Cortex of kidney (tissue), 1 donor: ENCODE measurements around the gene PITRM1.
"Not testable (repeated sequence)": the region's sequence is repeated elsewhere in the genome, so short reads cannot be mapped to it uniquely, and the experiment has no call there.

ENCODE experiments used
- DNase-seq: peaks from one replicate; lab custom pipeline; 2025; lab: John Stamatoyannopoulos, UW

Gene PITRM1

DNA sequence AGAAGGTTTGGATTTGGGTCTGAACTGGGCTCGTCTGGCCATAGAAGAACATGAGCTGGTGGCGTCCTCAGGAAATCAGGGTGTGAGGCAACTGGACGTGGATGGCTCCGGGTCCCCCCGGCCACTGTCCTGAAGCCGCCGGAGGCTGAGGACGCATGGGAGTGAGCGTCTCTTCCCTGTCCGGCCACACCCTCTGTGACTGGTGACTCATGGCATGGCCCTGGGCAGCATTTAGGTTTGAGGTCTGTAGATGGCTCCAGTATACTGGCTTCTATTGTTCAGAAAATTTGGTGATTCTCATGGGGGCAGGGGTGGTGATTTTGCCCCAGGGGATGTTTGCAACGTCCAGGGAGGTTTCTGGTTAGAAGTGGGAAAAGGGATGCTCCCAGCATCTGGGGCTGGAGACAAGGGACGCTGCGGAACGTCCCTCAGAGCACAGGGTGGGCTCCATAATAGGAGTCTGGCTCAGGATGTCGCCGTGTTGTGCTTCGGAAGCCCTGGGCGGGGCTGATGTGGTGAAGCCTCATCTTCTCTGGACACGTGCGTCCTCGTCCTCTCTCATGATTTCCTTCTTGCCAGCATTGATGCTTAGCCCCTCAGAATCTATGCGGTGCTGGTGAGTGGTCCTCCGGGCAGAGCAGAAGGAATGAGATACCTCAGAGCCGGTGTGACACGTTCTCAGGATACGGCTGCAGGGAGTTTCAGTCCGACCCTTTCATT lies 49.9 kb downstream of the PITRM1 start:
- no peak for DNase-seq

DNA sequence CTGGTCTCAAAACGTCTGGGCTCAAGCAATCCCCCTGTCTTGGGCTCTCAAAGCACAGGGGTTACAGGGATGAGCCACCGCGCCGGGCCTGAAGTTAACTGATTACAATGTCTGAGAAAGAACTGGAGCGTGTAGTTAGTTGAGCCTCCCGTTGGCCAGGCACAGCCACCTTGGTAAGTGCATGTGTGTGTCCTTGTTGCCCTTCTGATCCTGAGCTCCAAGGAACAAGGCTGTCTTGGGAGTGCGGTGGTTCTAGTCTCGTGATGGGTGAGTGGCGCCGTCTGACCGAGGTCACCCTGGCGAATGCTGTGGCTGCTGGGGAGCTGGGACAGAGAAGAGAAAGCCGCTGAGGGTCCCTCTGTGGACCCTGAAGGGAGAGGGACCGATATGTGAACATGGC lies 50.5 kb downstream of the PITRM1 start:
- no peak for DNase-seq

GRCh38 chr10:3119796-3120459 lies 52.7 kb downstream of the PITRM1 start:
- DNase-seq, result no peak

GRCh38 chr10:3118641-3119091 lies 53.9 kb downstream of the PITRM1 start:
- DNase-seq, result no peak

DNA sequence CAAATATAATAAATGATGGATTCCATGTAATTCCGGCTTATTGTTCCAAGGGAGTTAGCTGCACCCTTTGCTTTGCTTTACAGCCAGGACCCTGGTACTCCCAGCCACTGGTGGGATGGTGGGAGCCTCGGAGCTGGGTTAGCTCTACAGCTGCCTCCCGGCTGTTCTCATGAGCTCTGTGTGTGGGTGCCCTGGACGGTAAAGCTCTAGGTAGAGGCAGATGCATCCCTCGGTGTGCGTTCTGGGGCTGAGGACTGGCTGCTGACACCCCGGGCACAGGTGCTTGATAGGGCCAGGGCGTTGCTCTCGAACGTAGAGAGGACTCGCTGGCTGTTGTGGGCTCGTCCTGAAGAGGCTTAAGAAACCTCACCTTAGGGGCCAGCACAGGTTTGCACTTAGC lies 55.1 kb downstream of the PITRM1 start:
- DNase-seq, result no peak

DNA sequence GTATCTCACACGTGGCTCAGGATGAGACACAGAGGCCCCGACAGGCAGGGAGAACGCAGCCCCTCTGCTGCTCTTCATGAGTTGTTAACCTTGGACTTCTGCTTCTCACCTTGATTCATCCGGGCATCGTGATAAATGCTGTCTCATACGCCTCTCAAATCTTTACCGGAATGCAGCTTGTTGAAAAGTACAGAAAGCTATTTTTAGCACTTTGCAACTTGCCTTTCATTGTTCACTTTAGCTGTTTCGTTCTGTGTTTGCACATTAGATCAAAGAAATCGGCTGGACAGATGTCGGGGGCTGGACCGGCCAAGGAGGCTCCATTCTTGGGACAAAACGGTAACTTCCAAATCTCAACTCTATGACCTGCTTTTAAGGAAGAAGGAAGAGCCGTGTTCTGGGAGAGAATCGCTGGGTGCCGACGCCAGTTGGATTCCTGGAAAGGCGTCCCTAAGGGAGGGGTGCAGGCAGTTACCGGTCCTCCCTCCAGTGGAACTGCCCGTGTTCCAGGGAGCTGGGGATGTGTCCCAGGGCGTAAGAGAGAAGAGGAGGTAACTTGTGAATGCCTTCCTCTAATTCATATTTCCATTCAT lies 56.0 kb downstream of the PITRM1 start:
- no peak for DNase-seq

- no peak for DNase-seq
These were observed 56.9 kb downstream of the PITRM1 start for GRCh38 chr10:3115685-3116084.

DNA sequence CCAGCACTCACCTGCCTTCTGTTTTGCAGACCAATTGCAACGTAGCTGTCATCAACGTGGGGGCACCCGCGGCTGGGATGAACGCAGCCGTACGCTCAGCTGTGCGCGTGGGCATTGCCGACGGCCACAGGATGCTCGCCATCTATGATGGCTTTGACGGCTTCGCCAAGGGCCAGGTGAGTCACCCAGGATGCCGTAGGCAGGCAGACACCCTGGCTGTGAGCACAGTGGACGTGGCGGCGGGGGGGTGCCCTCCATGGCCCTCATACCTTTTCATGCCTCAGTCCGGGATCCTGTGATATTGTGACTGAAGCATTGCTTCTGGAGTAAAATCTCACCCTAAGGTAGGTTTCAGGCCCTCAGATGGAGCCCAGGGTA lies 59.2 kb downstream of the PITRM1 start:
- DNase-seq, result no peak

GRCh38 chr10:3111621-3112163 lies 60.9 kb downstream of the PITRM1 start:
- DNase-seq, result no peak

- no peak for DNase-seq
These were observed 61.6 kb downstream of the PITRM1 start for GRCh38 chr10:3110782-3111620.

GRCh38 chr10:3109633-3110032 lies 62.9 kb downstream of the PITRM1 start:
- DNase-seq, result no peak

DNA sequence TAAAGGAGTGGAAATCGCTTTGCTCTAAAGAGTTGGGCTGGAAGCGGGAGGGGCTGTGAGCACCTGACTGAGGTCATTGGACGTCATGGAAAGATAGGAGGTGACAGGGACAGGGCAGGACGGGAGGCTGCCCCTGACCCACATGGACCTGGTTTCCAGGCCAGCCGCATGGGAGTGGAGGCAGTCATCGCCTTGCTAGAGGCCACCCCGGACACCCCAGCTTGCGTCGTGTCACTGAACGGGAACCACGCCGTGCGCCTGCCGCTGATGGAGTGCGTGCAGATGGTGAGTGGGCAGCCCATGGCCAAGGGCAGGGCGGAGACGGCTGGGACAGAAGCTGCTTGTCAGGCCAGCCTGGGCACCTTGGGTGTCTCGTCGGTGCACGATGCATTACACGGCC lies 63.4 kb downstream of the PITRM1 start:
- DNase-seq, result no peak

DNA sequence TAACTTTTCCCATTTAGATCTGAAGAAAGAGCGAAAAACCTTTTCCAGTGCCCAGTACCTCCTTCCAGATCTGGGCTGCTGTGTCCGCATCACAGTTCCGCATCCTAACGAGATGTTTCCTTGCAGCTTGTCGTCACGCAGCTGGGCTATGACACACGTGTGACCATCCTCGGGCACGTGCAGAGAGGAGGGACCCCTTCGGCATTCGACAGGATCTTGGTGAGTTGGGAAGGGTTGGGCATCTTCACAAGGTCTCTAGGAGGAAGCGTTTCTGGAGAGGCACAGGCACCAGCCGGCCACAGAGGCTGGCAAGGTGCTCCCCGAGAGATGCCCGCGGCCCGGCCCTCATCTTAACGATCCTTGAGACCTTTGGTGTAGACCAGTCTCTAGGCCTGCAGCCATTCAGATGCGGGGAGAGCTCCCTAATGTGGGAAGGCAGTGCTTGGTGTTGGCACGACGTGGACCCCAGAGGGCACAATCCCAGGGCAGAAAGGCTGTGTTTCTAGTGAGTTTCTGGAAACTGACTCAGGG lies 63.9 kb downstream of the PITRM1 start:
- no peak for DNase-seq

DNA sequence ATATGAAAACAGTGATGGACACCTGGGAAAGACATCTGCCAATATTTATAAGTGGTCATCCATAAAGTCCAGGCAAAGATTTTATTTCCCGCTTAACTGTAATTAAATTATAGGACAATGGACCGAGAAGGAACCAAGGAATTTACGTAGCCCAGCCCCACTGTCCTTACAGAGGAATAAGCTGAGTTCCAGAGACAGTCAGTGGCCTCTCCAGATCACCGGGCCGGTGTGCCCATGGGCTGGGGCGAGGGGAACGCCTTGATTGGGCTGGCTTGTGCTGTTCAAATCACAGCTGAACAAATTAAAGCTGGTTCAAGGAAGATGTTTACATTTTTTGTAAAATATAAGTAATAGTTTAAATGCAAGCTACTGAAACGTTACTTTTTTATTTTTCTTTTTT lies 64.5 kb downstream of the PITRM1 start:
- no peak for DNase-seq

- DNase-seq, result peak; percentile 39
These were observed 65.1 kb downstream of the PITRM1 start for GRCh38 chr10:3107426-3107961.

GRCh38 chr10:3106928-3107425 lies 65.6 kb downstream of the PITRM1 start:
- DNase-seq, result no peak

GRCh38 chr10:3106328-3106727 lies 66.3 kb downstream of the PITRM1 start:
- DNase-seq, result not testable (repeated sequence)

DNA sequence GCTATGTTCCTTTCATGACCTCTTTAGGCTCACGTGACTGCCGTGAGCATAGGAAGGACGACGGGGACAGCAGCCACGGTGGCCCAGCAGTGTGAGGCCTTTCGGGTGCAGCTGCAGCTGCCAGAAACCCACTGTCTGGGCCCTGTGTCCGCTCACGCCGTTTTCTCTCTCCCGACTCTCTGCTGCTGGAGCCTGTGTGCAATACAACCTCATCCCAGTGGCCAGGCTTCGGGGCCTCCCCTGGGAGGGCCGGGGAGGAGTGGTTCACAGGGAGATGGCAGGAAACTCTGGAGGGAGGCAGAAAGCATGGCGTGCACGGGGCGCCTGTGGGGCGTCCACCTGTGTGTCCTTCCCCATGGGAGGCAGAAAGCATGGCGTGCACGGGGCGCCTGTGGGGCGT lies 66.7 kb downstream of the PITRM1 start:
- no peak for DNase-seq

GRCh38 chr10:3105166-3105565 lies 67.4 kb downstream of the PITRM1 start:
- DNase-seq, result no peak

DNA sequence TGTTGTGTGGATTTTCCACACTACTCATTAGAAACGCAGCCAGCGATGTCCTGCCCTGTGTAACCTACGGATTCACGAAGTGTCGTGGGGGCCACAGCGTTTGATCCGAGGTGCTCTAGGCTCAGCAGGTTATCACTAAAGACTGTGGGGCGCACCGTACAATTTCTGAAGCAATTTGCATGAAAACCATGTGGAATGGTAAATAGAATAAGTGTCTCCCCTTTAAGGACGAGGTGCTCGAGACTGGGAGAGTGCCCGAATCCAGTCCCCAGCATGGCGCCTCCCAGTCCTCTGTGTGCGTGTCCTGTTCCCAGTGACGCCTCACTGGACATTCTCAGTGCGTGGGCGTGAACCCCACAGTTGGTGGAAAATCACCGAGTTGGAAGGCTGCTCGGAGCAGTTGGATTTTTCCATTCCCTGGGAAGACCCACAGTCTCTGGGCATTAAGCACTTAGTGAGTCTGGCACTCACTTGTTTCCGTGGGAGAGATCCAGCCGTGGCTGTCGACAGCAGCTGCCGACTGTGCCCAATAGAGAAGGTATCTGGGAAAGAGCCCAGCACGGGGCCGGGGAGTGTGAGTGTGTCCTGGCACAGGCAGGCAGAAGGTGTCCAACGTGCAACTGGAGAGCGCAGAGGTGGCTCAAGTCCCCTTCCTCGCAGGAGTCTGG lies 68.2 kb downstream of the PITRM1 start:
- DNase-seq, result no peak

DNA sequence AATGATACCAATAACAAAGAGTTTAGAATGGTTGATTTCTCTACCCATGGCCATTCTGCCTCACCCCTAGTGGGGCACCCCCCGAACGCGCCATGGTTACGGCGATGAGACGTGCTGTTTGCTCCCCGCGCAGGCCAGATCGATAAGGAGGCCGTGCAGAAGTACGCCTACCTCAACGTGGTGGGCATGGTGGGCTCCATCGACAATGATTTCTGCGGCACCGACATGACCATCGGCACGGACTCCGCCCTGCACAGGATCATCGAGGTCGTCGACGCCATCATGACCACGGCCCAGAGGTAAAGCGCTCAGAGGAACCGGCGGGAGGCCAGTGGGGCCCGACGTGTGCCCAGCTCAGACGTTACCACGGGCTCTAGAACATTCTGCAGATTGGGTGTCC lies 68.9 kb downstream of the PITRM1 start:
- DNase-seq, result no peak
